Gastrocnemius medialis (tissue), 4 donors: ENCODE measurements around the gene AAK1. TPM values are rescaled to one million over a fixed set of nuclear protein-coding genes. Genes with fewer than 3 reads are reported as not detected.

ENCODE experiments used
- ATAC-seq, 2 donors: fragments of 150-250 bp; one replicate each; pipeline ENCODE4 v1.9.1; 2016
- DNase-seq, 2 donors: peaks; one replicate each; pipeline ENCODE4 v3.0.0-alpha.2; 2019
- H3K27ac ChIP-seq, 4 donors: fragments of 200-600 bp; sonication (generic); 1 replicate in 1 of 4; 2 replicates in 3 of 4; pipeline ENCODE4 v1.5.1; 2016 to 2018; ENCODE audit warnings: mild to moderate bottlenecking in 2 of 4, moderate library complexity in 1 of 4
- H3K27me3 ChIP-seq, 3 donors: fragments of 200-600 bp; sonication (generic) in 2 of 3; 1 replicate in 1 of 3; 2 replicates in 2 of 3; pipeline versions ENCODE4 v1.5.1 to v1.6.0; 2016 to 2019; ENCODE audit warnings: mild to moderate bottlenecking in 1 of 3, moderate library complexity in 1 of 3
- H3K36me3 ChIP-seq, 2 donors: fragments of 200-600 bp; sonication (generic) in 1 of 2; one replicate each; pipeline ENCODE4 v1.5.1; 2017 to 2018
- H3K4me1 ChIP-seq, 2 donors: fragments of 200-600 bp; sonication (generic) in 1 of 2; one replicate each; pipeline ENCODE4 v1.5.1; 2016 to 2017; ENCODE audit warnings: mild to moderate bottlenecking in 2 of 2
- H3K4me3 ChIP-seq, 4 donors: fragments of 200-600 bp; sonication (generic) in 3 of 4; 1 replicate in 1 of 4; 2 replicates in 3 of 4; pipeline ENCODE4 v1.5.1; 2016 to 2019; ENCODE audit warnings: mild to moderate bottlenecking in 2 of 4
- H3K9me3 ChIP-seq, 3 donors: fragments of 200-600 bp; sonication (generic) in 2 of 3; 1 replicate in 1 of 3; 2 replicates in 2 of 3; pipeline ENCODE4 v1.5.1; 2016 to 2019
- CTCF ChIP-seq, 5 experiments: fragments of 450-650 bp in 3 of 5; fragments of 200-600 bp in 2 of 5; sonication (generic) in 2 of 5; IDR thresholded peaks in 4 of 5; conservative IDR thresholded peaks in 1 of 5; 1 replicate in 4 of 5; 2 replicates in 1 of 5; pipeline ENCODE4 v1.5.1; 2016 to 2019; ENCODE audit warnings: antibody characterized with exemption in 5 of 5, mild to moderate bottlenecking in 3 of 5, moderate library complexity in 3 of 5
- POLR2A ChIP-seq, 2 donors: fragments of 450-650 bp; IDR thresholded peaks; one replicate each; pipeline ENCODE4 v1.6.1; 2017; ENCODE audit warnings: antibody characterized with exemption in 2 of 2, mild to moderate bottlenecking in 2 of 2, moderate library complexity in 2 of 2
- in situ Hi-C, 4 donors: fragments of 200-750 bp; cut with MboI; loops; one replicate each; pipeline versions ENCODE4 v1.15.0 to v1.8.0; 2017; ENCODE audit warnings: low sequenced_read_pairs in 4 of 4
- intact Hi-C: fragments of 100-400 bp; cut with DNase I; formaldehyde crosslinking; loops from one replicate; pipeline ENCODE4 v1.15.1; 2023; ENCODE audit warnings: low total_unique reads
- total RNA-seq, 4 donors: library from RNA; depleted of rRNA; stranded (reverse); fragments of >200 nt; gene quantifications; one replicate each; pipeline versions ENCODE4 v1.1.0 to v1.2.3, GENCODE V29; 2016

The AAK1 gene
- total RNA-seq: 10 to 100 TPM; 30.0 to 47.3 (median 39.1) TPM

- Histone ChIP-seq H3K4me1 (peaks cover 40 to 51% of the 10 kb centered on the region in 2 donors), H3K27me3 (no peaks in the 10 kb centered on the region), H3K9me3 (no peaks in the 10 kb centered on the region), H3K36me3 (no peaks in the 10 kb centered on the region), H3K27ac (peak within 1 kb of the TSS; percentile 94 to 99 (median 96)), H3K4me3 (peak within 1 kb of the TSS; percentile 89 to 98 (median 94))
- DNase-seq (peak; percentile 81 to 85), ATAC-seq (peak; percentile 80 to 89)
- intact Hi-C loops: loop anchor here (1.0 to 10.0 kb wide), 7 partner anchors 67 to 603 kb away; partner anchors contain the start of genes GFPT1, GMCL1, NFU1 and TIA1
- in situ Hi-C loops: loop anchor here in 3 of 4 donors (5.0 to 10.0 kb wide), 2 partner anchors 79 to 82 kb away; no protein-coding TSS in a partner anchor
- TF ChIP-seq POLR2A (IDR thresholded peaks at IDR 0.05) (peak; percentile 94), CTCF (IDR thresholded peaks at IDR 0.05 in 4 of 5, conservative IDR thresholded peaks at IDR 0.05 in 1 of 5) (peak in 2 of 5 experiments; percentile 24 to 40)
These were observed at the start of gene AAK1 for GRCh38 chr2:69643602-69644505. AAK1 (minus strand) TSS chr2:69643739; CDS start chr2:69643040, 699 bp downstream.

- no peaks in the 10 kb centered on the region for H3K36me3 ChIP-seq
- no peaks in the 10 kb centered on the region for H3K27me3 ChIP-seq
- ATAC-seq (no peak), DNase-seq (no peak)
- peaks cover 0 to 12% of the 10 kb centered on the region in 2 donors for H3K4me1 ChIP-seq
- H3K4me3 ChIP-seq: no peak overlapping the region
- H3K9me3 ChIP-seq: no peaks in the 10 kb centered on the region
- intact Hi-C loops (no loop called here), in situ Hi-C loops (no loop called here)
- no peak overlapping the region for H3K27ac ChIP-seq
- TF ChIP-seq POLR2A (IDR thresholded peaks at IDR 0.05): no peak
- no peak for TF ChIP-seq CTCF (IDR thresholded peaks at IDR 0.05 in 4 of 5, conservative IDR thresholded peaks at IDR 0.05 in 1 of 5)
These were observed 48.9 kb upstream of the AAK1 start for GRCh38 chr2:69692424-69692823.

GRCh38 chr2:69689969-69690368, 46.4 kb upstream of the AAK1 start:
- TF ChIP-seq POLR2A (IDR thresholded peaks at IDR 0.05): no peak
- Histone ChIP-seq H3K27me3 (no peaks in the 10 kb centered on the region), H3K9me3 (no peaks in the 10 kb centered on the region), H3K36me3 (no peaks in the 10 kb centered on the region), H3K27ac (no peak overlapping the region), H3K4me3 (no peak overlapping the region), H3K4me1 (peaks cover 0 to 4% of the 10 kb centered on the region in 2 donors)
- in situ Hi-C loops (no loop called here), intact Hi-C loops (no loop called here)
- DNase-seq (no peak), ATAC-seq (no peak)

- Histone ChIP-seq H3K4me3 (no peak overlapping the region), H3K27me3 (no peaks in the 10 kb centered on the region), H3K36me3 (no peaks in the 10 kb centered on the region), H3K9me3 (no peaks in the 10 kb centered on the region), H3K27ac (no peak overlapping the region), H3K4me1 (no peaks in the 10 kb centered on the region)
- intact Hi-C loops (no loop called here), in situ Hi-C loops (no loop called here)
- DNase-seq (no peak), ATAC-seq (no peak)
- TF ChIP-seq POLR2A (IDR thresholded peaks at IDR 0.05) (no peak), CTCF (IDR thresholded peaks at IDR 0.05 in 4 of 5, conservative IDR thresholded peaks at IDR 0.05 in 1 of 5) (no peak)
These were observed 45.9 kb upstream of the AAK1 start for GRCh38 chr2:69689466-69689865.

GRCh38 chr2:69687971-69688611, 44.6 kb upstream of the AAK1 start:
- no peak for ATAC-seq
- in situ Hi-C loops (no loop called here), intact Hi-C loops (no loop called here)
- no peaks in the 10 kb centered on the region for H3K36me3 ChIP-seq
- DNase-seq: no peak
- no peak overlapping the region for H3K4me3 ChIP-seq
- peaks cover 0 to 13% of the 10 kb centered on the region in 2 donors for H3K4me1 ChIP-seq
- no peak overlapping the region for H3K27ac ChIP-seq
- TF ChIP-seq CTCF (IDR thresholded peaks at IDR 0.05 in 4 of 5, conservative IDR thresholded peaks at IDR 0.05 in 1 of 5) (no peak), POLR2A (IDR thresholded peaks at IDR 0.05) (no peak)
- no peaks in the 10 kb centered on the region for H3K9me3 ChIP-seq
- no peaks in the 10 kb centered on the region for H3K27me3 ChIP-seq
